Vagina (tissue), 2 donors: ENCODE measurements around the gene ALK. TPM values are rescaled to one million over a fixed set of nuclear protein-coding genes. Genes with fewer than 3 reads are reported as not detected.

ENCODE experiments used
- DNase-seq, 2 donors: peaks; one replicate each; pipeline ENCODE4 v3.0.0-alpha.2; 2017; ENCODE audit errors: extremely low spot score in 2 of 2
- H3K27ac ChIP-seq: fragments of 200-600 bp; sonication (generic); one replicate; pipeline ENCODE4 v1.5.1; 2019
- H3K27me3 ChIP-seq: fragments of 200-600 bp; sonication (generic); one replicate; pipeline ENCODE4 v1.5.1; 2019
- H3K36me3 ChIP-seq, 2 donors: fragments of 200-600 bp; sonication (generic); one replicate each; pipeline ENCODE4 v1.5.1; 2017 to 2019
- H3K4me1 ChIP-seq: fragments of 200-600 bp; sonication (generic); one replicate; pipeline ENCODE4 v1.5.1; 2019
- H3K4me3 ChIP-seq, 2 donors: fragments of 200-600 bp; sonication (generic); 1 replicate in 1 of 2; 2 replicates in 1 of 2; pipeline ENCODE4 v1.5.1; 2016 to 2019
- H3K9me3 ChIP-seq: fragments of 200-600 bp; sonication (generic); one replicate; pipeline ENCODE4 v1.5.1; 2019
- CTCF ChIP-seq, 3 experiments: fragments of 450-650 bp in 2 of 3; fragments of 200-600 bp in 1 of 3; sonication (generic) in 1 of 3; IDR thresholded peaks; one replicate each; pipeline ENCODE4 v1.5.1; 2017 to 2019; ENCODE audit warnings: antibody characterized with exemption in 3 of 3, mild to moderate bottlenecking in 2 of 3, moderate library complexity in 2 of 3
- POLR2A ChIP-seq, 2 donors: fragments of 450-650 bp; IDR thresholded peaks; one replicate each; pipeline ENCODE4 v1.6.1; 2017; ENCODE audit warnings: antibody characterized with exemption in 2 of 2, mild to moderate bottlenecking in 2 of 2, moderate library complexity in 2 of 2
- POLR2AphosphoS5 ChIP-seq, 2 donors: sonication (generic); formaldehyde crosslinking; IDR thresholded peaks; one replicate each; pipeline ENCODE4 v1.9.0; 2017; ENCODE audit warnings: antibody characterized with exemption in 2 of 2, mild to moderate bottlenecking in 2 of 2, low read depth in 1 of 2; ENCODE audit not compliant: insufficient read depth in 1 of 2
- intact Hi-C: fragments of 100-400 bp; cut with DNase I; formaldehyde crosslinking; loops from one replicate; pipeline ENCODE4 v1.15.1; 2023
- total RNA-seq: library from RNA; depleted of rRNA; stranded (reverse); fragments of >200 nt; gene quantifications from one replicate; pipeline ENCODE4 v1.2.3, GENCODE V29; 2016

Gene ALK
- total RNA-seq, 1 donor from 2014 or later = 0.74 TPM

- DNase-seq = no peak
- intact Hi-C loops = no loop called here
Observed at GRCh38 chr2:29267720-29268119, 653.7 kb downstream of the ALK start.

GRCh38 chr2:29263886-29264285 is 657.5 kb downstream of the ALK start:
- Histone ChIP-seq H3K9me3 (no peaks in the 10 kb centered on the region), H3K4me1 (no peaks in the 10 kb centered on the region), H3K27me3 (no peaks in the 10 kb centered on the region), H3K27ac (no peak overlapping the region), H3K4me3 (no peak overlapping the region), H3K36me3 (no peaks in the 10 kb centered on the region)
- no peak for DNase-seq
- intact Hi-C loops = no loop called here
- no peak for TF ChIP-seq CTCF (IDR thresholded peaks at IDR 0.05)

More at GRCh38 chr2:29267720-29268119, 653.7 kb downstream of the ALK start:
- no peaks in the 10 kb centered on the region for H3K36me3 ChIP-seq
- no peaks in the 10 kb centered on the region for H3K4me1 ChIP-seq
- no peaks in the 10 kb centered on the region for H3K27me3 ChIP-seq
- no peak overlapping the region for H3K4me3 ChIP-seq
- no peaks in the 10 kb centered on the region for H3K9me3 ChIP-seq
- TF ChIP-seq POLR2A (IDR thresholded peaks at IDR 0.05) (no peak), POLR2AphosphoS5 (IDR thresholded peaks at IDR 0.05; ENCODE audit: insufficient read depth in 1 of 2, low read depth in 1 of 2) (no peak), CTCF (IDR thresholded peaks at IDR 0.05) (no peak)
- no peak overlapping the region for H3K27ac ChIP-seq

- Histone ChIP-seq H3K36me3 (no peaks in the 10 kb centered on the region), H3K27me3 (no peaks in the 10 kb centered on the region), H3K9me3 (no peaks in the 10 kb centered on the region), H3K4me3 (no peak overlapping the region), H3K4me1 (no peaks in the 10 kb centered on the region), H3K27ac (no peak overlapping the region)
- intact Hi-C loops = no loop called here
- DNase-seq = no peak
- no peak for TF ChIP-seq POLR2A (IDR thresholded peaks at IDR 0.05)
- no peak for TF ChIP-seq CTCF (IDR thresholded peaks at IDR 0.05)
Observed at GRCh38 chr2:29262681-29263260, 658.6 kb downstream of the ALK start.

- no peaks in the 10 kb centered on the region for H3K27me3 ChIP-seq
- H3K4me3 ChIP-seq = no peak overlapping the region
- DNase-seq = no peak
- TF ChIP-seq POLR2AphosphoS5 (IDR thresholded peaks at IDR 0.05; ENCODE audit: insufficient read depth in 1 of 2, low read depth in 1 of 2) (no peak), CTCF (IDR thresholded peaks at IDR 0.05) (no peak), POLR2A (IDR thresholded peaks at IDR 0.05) (no peak)
- H3K4me1 ChIP-seq = no peaks in the 10 kb centered on the region
- H3K36me3 ChIP-seq = no peaks in the 10 kb centered on the region
- intact Hi-C loops = no loop called here
- no peak overlapping the region for H3K27ac ChIP-seq
- H3K9me3 ChIP-seq = no peaks in the 10 kb centered on the region
Observed at GRCh38 chr2:29261003-29261402, 660.4 kb downstream of the ALK start.

- no peak overlapping the region for H3K4me3 ChIP-seq
- no peaks in the 10 kb centered on the region for H3K27me3 ChIP-seq
- no peak for DNase-seq
- no peaks in the 10 kb centered on the region for H3K36me3 ChIP-seq
- no peaks in the 10 kb centered on the region for H3K9me3 ChIP-seq
- intact Hi-C loops = no loop called here
- no peaks in the 10 kb centered on the region for H3K4me1 ChIP-seq
- TF ChIP-seq CTCF (IDR thresholded peaks at IDR 0.05) = no peak
- TF ChIP-seq POLR2AphosphoS5 (IDR thresholded peaks at IDR 0.05; ENCODE audit: insufficient read depth in 1 of 2, low read depth in 1 of 2) = no peak
- TF ChIP-seq POLR2A (IDR thresholded peaks at IDR 0.05) = no peak
- H3K27ac ChIP-seq = no peak overlapping the region
Observed at GRCh38 chr2:29260142-29260772, 661.1 kb downstream of the ALK start.
